Activated CD8-positive, alpha-beta memory T cell treated with anti-CD3 and anti-CD28 coated beads, Interleukin-2, amount 10 ng/mL, durations not matched to agents 7 days and 5 days (primary cell): ENCODE measurements around the gene COPG2. TPM values are rescaled to one million over a fixed set of nuclear protein-coding genes. Genes with fewer than 3 reads are reported as not detected.
"Not testable (repeated sequence)": the region's sequence is repeated elsewhere in the genome, so short reads cannot be mapped to it uniquely, and the experiment has no call there.

Source experiments
- ATAC-seq: fragments of 150-1000 bp; cut with Tn5 transposase; one replicate; pipeline ENCODE4 v1.10.0; 2021; ENCODE audit warnings: moderate library complexity
- CTCF ChIA-PET: fragments of 350-600 bp; sonication (Branson Sonifier 250); formaldehyde crosslinking; loops from one replicate; lab custom pipeline; 2021; ENCODE audit warnings: antibody characterized with exemption; lab: Charles Lee
- DNase-seq: peaks from one replicate; pipeline ENCODE4 v3.0.0-alpha.2; 2020
- H3K27ac Mint-ChIP-seq: one replicate; pipeline ENCODE4 v1.8.0; 2021; ENCODE audit warnings: mild to moderate bottlenecking, mixed read lengths
- H3K27me3 Mint-ChIP-seq: one replicate; pipeline ENCODE4 v1.8.0; 2021; ENCODE audit warnings: mixed read lengths
- H3K36me3 Mint-ChIP-seq: one replicate; pipeline ENCODE4 v1.8.0; 2021; ENCODE audit warnings: mild to moderate bottlenecking, mixed read lengths
- H3K4me1 Mint-ChIP-seq: one replicate; pipeline ENCODE4 v1.8.0; 2021; ENCODE audit warnings: mixed read lengths
- H3K4me3 Mint-ChIP-seq: one replicate; pipeline ENCODE4 v1.8.0; 2021; ENCODE audit warnings: mild to moderate bottlenecking, moderate library complexity, mixed read lengths
- H3K9me3 Mint-ChIP-seq: one replicate; pipeline ENCODE4 v1.8.0; 2022; ENCODE audit warnings: low read depth, mixed read lengths
- total RNA-seq, 2 experiments: library from RNA; stranded (reverse); gene quantifications; one replicate each; pipeline ENCODE4 v1.2.3, GENCODE V29; 2021

The COPG2 gene
- total RNA-seq, 2 experiments from 2014 or later = 17.6 to 21.1 TPM

- H3K4me1 Mint-ChIP-seq = peaks cover 17% of the 10 kb centered on the region
- H3K27ac Mint-ChIP-seq = peak overlapping the region; percentile 23
- peaks cover 50% of the 10 kb centered on the region for H3K36me3 Mint-ChIP-seq
- no peaks in the 10 kb centered on the region for H3K27me3 Mint-ChIP-seq
- peaks cover 16% of the 10 kb centered on the region for H3K9me3 Mint-ChIP-seq
- no peak overlapping the region for H3K4me3 Mint-ChIP-seq
- CTCF ChIA-PET = no interaction called here
- ATAC-seq = no peak
- no peak for DNase-seq
These were observed 27.5 kb downstream of the COPG2 start for GRCh38 chr7:130641040-130641439.

DNA sequence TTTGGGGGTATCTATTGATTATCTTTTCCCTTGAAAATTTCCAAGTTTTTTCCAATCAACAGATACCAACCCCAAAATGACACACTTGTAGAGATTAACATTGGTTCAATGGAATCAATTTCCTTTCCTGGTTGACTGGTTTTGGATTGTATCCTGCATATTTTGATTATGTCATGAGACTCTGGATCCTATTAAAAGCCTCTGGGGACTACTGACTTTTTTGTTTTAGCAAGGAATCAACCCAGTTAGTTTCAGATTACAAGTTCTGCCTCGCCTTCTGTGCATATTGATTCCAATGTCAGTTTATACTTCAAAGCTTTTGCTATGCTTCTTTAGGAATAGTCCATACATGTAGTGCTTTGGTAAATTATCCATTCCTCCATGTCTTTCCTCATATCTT is 29.2 kb downstream of the COPG2 start:
- peaks cover 17% of the 10 kb centered on the region for H3K4me1 Mint-ChIP-seq
- peaks cover 18% of the 10 kb centered on the region for H3K9me3 Mint-ChIP-seq
- no peak overlapping the region for H3K4me3 Mint-ChIP-seq
- H3K27me3 Mint-ChIP-seq = no peaks in the 10 kb centered on the region
- ATAC-seq (no peak), DNase-seq (no peak)
- no peak overlapping the region for H3K27ac Mint-ChIP-seq
- CTCF ChIA-PET = no interaction called here
- peaks cover 53% of the 10 kb centered on the region for H3K36me3 Mint-ChIP-seq

DNA sequence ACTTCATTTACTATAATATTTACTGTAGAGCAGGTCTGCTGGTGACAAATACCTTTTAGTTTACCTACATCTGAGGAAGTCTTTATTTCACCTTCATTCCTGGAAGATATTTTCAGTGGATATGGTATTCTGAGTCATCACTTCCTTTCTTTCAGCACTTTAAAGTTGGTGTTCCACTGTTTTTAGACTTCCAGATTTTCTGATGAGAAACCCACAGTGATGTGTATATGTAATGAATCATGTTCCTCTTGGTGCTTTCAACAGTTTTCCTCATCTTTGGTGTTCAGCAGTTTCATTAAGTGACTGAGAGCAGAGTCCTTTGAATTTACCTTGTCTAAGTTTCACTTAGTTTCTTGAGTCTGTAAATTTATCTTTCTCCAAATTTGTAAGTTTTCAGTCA is 36.4 kb downstream of the COPG2 start:
- Mint-ChIP-seq H3K4me3 (no peak overlapping the region), H3K9me3 (peaks cover 31% of the 10 kb centered on the region), H3K36me3 (peaks cover 50% of the 10 kb centered on the region), H3K4me1 (peaks cover 17% of the 10 kb centered on the region), H3K27ac (no peak overlapping the region), H3K27me3 (no peaks in the 10 kb centered on the region)
- ATAC-seq (no peak), DNase-seq (no peak)
- CTCF ChIA-PET = no interaction called here

DNA sequence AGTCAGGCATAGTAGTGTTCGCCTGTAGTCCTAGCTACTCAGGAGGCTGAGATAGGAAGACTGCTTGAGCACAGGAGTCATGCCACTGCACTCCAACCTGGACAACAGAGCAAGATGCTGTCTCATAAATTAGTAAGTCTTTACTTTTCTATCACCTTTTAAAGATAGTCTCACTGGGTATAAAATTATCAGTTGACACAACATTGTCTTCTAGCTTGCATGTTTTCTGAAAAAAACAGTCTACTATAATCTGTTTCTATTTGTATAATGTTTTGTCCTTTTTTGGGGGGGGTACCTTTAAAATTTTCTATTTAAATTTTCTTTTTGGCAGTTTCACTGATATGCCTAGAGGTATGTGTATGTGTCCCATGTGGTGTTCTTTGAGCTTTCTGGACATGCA is 39.6 kb downstream of the COPG2 start:
- Mint-ChIP-seq H3K4me3 (no peak overlapping the region), H3K4me1 (peaks cover 19% of the 10 kb centered on the region), H3K27me3 (no peaks in the 10 kb centered on the region), H3K36me3 (peaks cover 48% of the 10 kb centered on the region), H3K27ac (no peak overlapping the region), H3K9me3 (peaks cover 27% of the 10 kb centered on the region)
- DNase-seq (no peak), ATAC-seq (no peak)
- CTCF ChIA-PET = no interaction called here

DNA sequence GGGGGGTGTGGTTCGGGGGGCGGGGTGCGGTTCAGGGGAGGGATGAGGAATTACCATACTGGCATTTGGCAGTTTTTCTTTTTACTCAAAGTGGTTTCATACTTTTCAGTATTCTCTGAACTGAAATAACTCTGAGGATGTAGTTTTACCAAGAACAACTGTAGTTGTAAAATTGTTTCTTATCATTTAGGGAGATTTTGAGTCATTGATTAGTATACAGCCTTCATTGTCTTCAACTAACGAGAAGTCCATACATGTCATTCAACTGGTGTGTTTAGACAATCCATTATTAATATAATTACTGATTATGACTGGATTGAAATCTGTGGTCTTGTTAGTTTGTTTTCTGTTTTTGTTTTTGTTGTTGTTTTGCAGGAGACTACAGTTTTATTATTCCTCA is 40.8 kb downstream of the COPG2 start:
- no peak overlapping the region for H3K4me3 Mint-ChIP-seq
- H3K36me3 Mint-ChIP-seq = peaks cover 45% of the 10 kb centered on the region
- H3K4me1 Mint-ChIP-seq = peaks cover 17% of the 10 kb centered on the region
- peaks cover 23% of the 10 kb centered on the region for H3K9me3 Mint-ChIP-seq
- no peaks in the 10 kb centered on the region for H3K27me3 Mint-ChIP-seq
- CTCF ChIA-PET = no interaction called here
- peak; percentile 33 for ATAC-seq
- DNase-seq = no peak
- no peak overlapping the region for H3K27ac Mint-ChIP-seq

DNA sequence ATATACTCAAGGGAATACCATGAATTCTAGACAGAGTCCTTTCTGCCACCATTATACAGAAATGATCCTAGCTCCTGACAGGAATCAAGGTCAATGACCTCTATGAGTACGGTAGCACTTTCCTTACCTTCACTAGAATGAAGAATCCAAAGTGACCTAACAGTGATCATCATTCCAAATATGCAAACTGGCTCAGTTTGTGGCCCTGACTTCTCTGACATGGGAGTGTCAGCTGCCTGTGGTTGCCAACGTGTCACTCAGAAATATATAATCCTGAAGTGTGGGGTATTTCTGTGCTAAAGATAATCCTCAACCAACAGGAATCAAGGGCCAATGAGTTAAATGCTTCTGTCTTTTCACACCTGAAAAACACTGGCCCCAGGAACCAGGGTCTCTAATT is 45.7 kb downstream of the COPG2 start:
- Mint-ChIP-seq H3K36me3 (peaks cover 26% of the 10 kb centered on the region), H3K9me3 (peaks cover 10% of the 10 kb centered on the region), H3K4me3 (no peak overlapping the region), H3K27ac (no peak overlapping the region), H3K4me1 (peaks cover 9% of the 10 kb centered on the region), H3K27me3 (no peaks in the 10 kb centered on the region)
- CTCF ChIA-PET = no interaction called here
- ATAC-seq = no peak
- DNase-seq = no peak

GRCh38 chr7:130615583-130615982 is 53.0 kb downstream of the COPG2 start:
- Mint-ChIP-seq H3K36me3 (peaks cover 35% of the 10 kb centered on the region), H3K27ac (no peak overlapping the region), H3K9me3 (peaks cover 3% of the 10 kb centered on the region), H3K27me3 (no peaks in the 10 kb centered on the region), H3K4me3 (no peak overlapping the region), H3K4me1 (no peaks in the 10 kb centered on the region)
- CTCF ChIA-PET = no interaction called here
- DNase-seq (no peak), ATAC-seq (no peak)

GRCh38 chr7:130614449-130614848 is 54.1 kb downstream of the COPG2 start:
- no peak overlapping the region for H3K27ac Mint-ChIP-seq
- CTCF ChIA-PET = no interaction called here
- peaks cover 43% of the 10 kb centered on the region for H3K36me3 Mint-ChIP-seq
- no peaks in the 10 kb centered on the region for H3K4me1 Mint-ChIP-seq
- peaks cover 3% of the 10 kb centered on the region for H3K9me3 Mint-ChIP-seq
- no peak for DNase-seq
- no peaks in the 10 kb centered on the region for H3K27me3 Mint-ChIP-seq
- ATAC-seq = no peak
- H3K4me3 Mint-ChIP-seq = no peak overlapping the region

DNA sequence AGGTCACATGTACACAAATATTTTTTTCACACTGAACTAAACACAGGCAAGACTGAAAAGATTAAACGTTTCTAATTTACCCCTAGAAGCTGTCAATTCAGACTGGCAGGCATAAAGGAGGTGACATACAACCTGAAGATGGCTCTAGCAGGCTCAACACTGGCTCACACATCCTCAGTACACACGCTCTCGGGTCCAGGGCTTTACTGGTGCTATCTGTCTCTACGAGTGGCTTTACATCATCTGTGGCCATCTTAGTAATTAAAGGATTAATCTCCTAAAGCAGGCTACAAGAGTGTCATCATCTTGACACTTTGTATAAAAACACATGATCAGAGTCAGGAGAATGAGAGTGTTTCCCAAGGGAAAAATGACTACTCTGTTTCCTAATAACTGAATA is 57.3 kb downstream of the COPG2 start:
- peaks cover 59% of the 10 kb centered on the region for H3K36me3 Mint-ChIP-seq

GRCh38 chr7:130607066-130607465 is 61.5 kb downstream of the COPG2 start:
- not testable (repeated sequence) for DNase-seq, H3K4me1 Mint-ChIP-seq, H3K27me3 Mint-ChIP-seq, ATAC-seq, H3K9me3 Mint-ChIP-seq, H3K4me3 Mint-ChIP-seq, H3K27ac Mint-ChIP-seq
- peaks cover 56% of the 10 kb centered on the region for H3K36me3 Mint-ChIP-seq
- CTCF ChIA-PET = interaction anchor here (0.5 kb wide), 1 partner anchor 1031 kb away, joined by 4 read pairs; no protein-coding TSS in a partner anchor

More for the DNA sequence above, 57.3 kb downstream of the COPG2 start:
- no peak for ATAC-seq
- no peak for DNase-seq
- no peak overlapping the region for H3K4me3 Mint-ChIP-seq
- no peak overlapping the region for H3K27ac Mint-ChIP-seq
- CTCF ChIA-PET = no interaction called here
- peaks cover 4% of the 10 kb centered on the region for H3K9me3 Mint-ChIP-seq
- no peaks in the 10 kb centered on the region for H3K4me1 Mint-ChIP-seq
- no peaks in the 10 kb centered on the region for H3K27me3 Mint-ChIP-seq

- Mint-ChIP-seq H3K4me1 (no peaks in the 10 kb centered on the region), H3K27ac (no peak overlapping the region), H3K27me3 (no peaks in the 10 kb centered on the region), H3K9me3 (peaks cover 4% of the 10 kb centered on the region), H3K36me3 (peaks cover 53% of the 10 kb centered on the region), H3K4me3 (no peak overlapping the region)
- CTCF ChIA-PET = interaction anchor here (0.8 kb wide), 1 partner anchor 180 kb away, joined by 3 read pairs; no protein-coding TSS in a partner anchor
- DNase-seq (no peak), ATAC-seq (no peak)
These were observed 62.4 kb downstream of the COPG2 start for GRCh38 chr7:130606161-130606560.

- H3K27ac Mint-ChIP-seq = no peak overlapping the region
- peaks cover 4% of the 10 kb centered on the region for H3K36me3 Mint-ChIP-seq
- no peak overlapping the region for H3K4me3 Mint-ChIP-seq
- H3K27me3 Mint-ChIP-seq = no peaks in the 10 kb centered on the region
- ATAC-seq (no peak), DNase-seq (no peak)
- H3K9me3 Mint-ChIP-seq = no peaks in the 10 kb centered on the region
- no peaks in the 10 kb centered on the region for H3K4me1 Mint-ChIP-seq
- CTCF ChIA-PET = no interaction called here
These were observed 70.5 kb downstream of the COPG2 start for GRCh38 chr7:130598056-130598455.

DNA sequence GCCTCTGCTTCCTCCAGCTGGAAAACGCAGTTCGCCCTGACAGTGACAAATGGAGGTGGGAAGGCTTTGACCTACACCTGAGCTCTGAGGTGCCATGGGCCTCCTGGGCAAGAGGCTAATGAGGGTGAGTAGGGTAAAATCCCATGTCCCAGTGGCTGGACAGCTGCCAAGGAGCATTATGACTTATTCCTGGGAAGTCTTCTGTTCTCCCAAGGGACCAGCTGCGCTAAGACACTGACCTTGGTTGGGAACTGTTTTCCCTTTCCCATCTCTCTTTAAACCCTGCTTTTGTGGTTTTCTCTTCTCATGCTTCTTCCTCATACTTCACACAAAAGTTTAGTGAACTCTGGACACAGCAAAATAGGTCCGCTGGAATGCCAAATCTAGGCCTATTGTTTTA is 72.6 kb downstream of the COPG2 start:
- H3K4me3 Mint-ChIP-seq = no peak overlapping the region
- no peak for ATAC-seq
- CTCF ChIA-PET = interaction anchor here (0.6 kb wide), 1 partner anchor 40 kb away, joined by 4 read pairs; no protein-coding TSS in a partner anchor
- no peaks in the 10 kb centered on the region for H3K27me3 Mint-ChIP-seq
- no peak overlapping the region for H3K27ac Mint-ChIP-seq
- no peaks in the 10 kb centered on the region for H3K4me1 Mint-ChIP-seq
- H3K9me3 Mint-ChIP-seq = no peaks in the 10 kb centered on the region
- DNase-seq = no peak
- no peaks in the 10 kb centered on the region for H3K36me3 Mint-ChIP-seq

DNA sequence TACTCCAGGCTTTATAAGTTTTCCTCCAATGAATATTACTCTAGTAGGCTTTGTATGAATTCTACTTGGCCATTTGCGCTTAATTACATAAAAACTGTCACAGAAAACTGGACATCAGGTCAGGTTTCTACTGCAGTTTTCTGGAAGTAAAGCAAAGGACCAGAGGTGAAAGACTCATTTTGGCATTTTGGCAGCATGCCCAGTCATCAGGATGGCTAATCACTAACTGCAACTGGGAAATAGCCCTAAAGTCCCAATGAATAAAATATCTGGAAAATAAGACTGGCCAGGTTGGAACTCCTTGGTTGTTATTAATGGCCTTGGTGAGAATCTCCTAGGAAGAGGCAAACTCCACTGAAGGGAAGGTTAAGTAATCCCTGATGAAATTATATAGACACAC is 75.5 kb downstream of the COPG2 start:
- H3K27me3 Mint-ChIP-seq = no peaks in the 10 kb centered on the region
- H3K27ac Mint-ChIP-seq = no peak overlapping the region
- no peaks in the 10 kb centered on the region for H3K9me3 Mint-ChIP-seq
- ATAC-seq (no peak), DNase-seq (no peak)
- H3K4me1 Mint-ChIP-seq = no peaks in the 10 kb centered on the region
- no peak overlapping the region for H3K4me3 Mint-ChIP-seq
- H3K36me3 Mint-ChIP-seq = no peaks in the 10 kb centered on the region
- CTCF ChIA-PET = no interaction called here

GRCh38 chr7:130591464-130591863 is 77.1 kb downstream of the COPG2 start:
- ATAC-seq, H3K4me1 Mint-ChIP-seq, H3K4me3 Mint-ChIP-seq, H3K27ac Mint-ChIP-seq, CTCF ChIA-PET, H3K36me3 Mint-ChIP-seq, H3K9me3 Mint-ChIP-seq, H3K27me3 Mint-ChIP-seq, DNase-seq: not testable (repeated sequence)
